GM21423 (cell line): ENCODE results near the gene STK32C.

Source experiments
- ATAC-seq: cut with Tn5 transposase; IDR thresholded peaks from one replicate; pipeline ENCODE4 v1.9.1; 2021; ENCODE audit warnings: mild to moderate bottlenecking, moderate library complexity; ENCODE audit not compliant: unreplicated experiment

Gene STK32C

GRCh38 chr10:132289439-132289838, 18.3 kb downstream of the STK32C start:
- ATAC-seq: no peak

GRCh38 chr10:132283604-132284382, 24.0 kb downstream of the STK32C start:
- ATAC-seq: no peak

GRCh38 chr10:132282667-132283603, 24.8 kb downstream of the STK32C start:
- no peak for ATAC-seq

- ATAC-seq: no peak
These were observed 25.7 kb downstream of the STK32C start for GRCh38 chr10:132281915-132282666.

- ATAC-seq: no peak
These were observed 27.1 kb downstream of the STK32C start for GRCh38 chr10:132280646-132281074.

GRCh38 chr10:132279873-132280645, 27.7 kb downstream of the STK32C start:
- no peak for ATAC-seq

GRCh38 chr10:132277311-132277741, 30.4 kb downstream of the STK32C start:
- no peak for ATAC-seq

- ATAC-seq: no peak
These were observed 31.0 kb downstream of the STK32C start for GRCh38 chr10:132276706-132277105.

GRCh38 chr10:132276179-132276675, 31.5 kb downstream of the STK32C start:
- no peak for ATAC-seq

- no peak for ATAC-seq
These were observed 32.1 kb downstream of the STK32C start for GRCh38 chr10:132275426-132276178.

GRCh38 chr10:132274986-132275385, 32.8 kb downstream of the STK32C start:
- no peak for ATAC-seq

GRCh38 chr10:132274581-132274980, 33.2 kb downstream of the STK32C start:
- no peak for ATAC-seq

GRCh38 chr10:132273966-132274365, 33.8 kb downstream of the STK32C start:
- ATAC-seq: no peak

GRCh38 chr10:132273304-132273944, 34.3 kb downstream of the STK32C start:
- ATAC-seq: no peak

GRCh38 chr10:132272231-132272971, 35.3 kb downstream of the STK32C start:
- ATAC-seq: no peak

GRCh38 chr10:132271458-132272230, 36.1 kb downstream of the STK32C start:
- no peak for ATAC-seq

GRCh38 chr10:132270721-132271457, 36.9 kb downstream of the STK32C start:
- ATAC-seq: no peak
